ENCODE data around the gene STIMATE. TPM values are rescaled to one million over a fixed set of nuclear protein-coding genes. Genes with fewer than 3 reads are reported as not detected.

STIMATE gene
- total and polyA plus RNA-seq, 2 experiments from 2014 or later = 11.2 to 23.6 TPM

Small RNA genes within 50 kb of the gene (microRNA-seq; reads per million reads assigned to microRNA genes)
- not detected for gene MIR8064

Small RNA genes within 50 kb of the gene (small RNA-seq; reads per million reads assigned to genes)
- gene MIR8064 (ENCODE audit: low replicate concordance) = not detected
- not detected for gene MUSTN1 (ENCODE audit: low replicate concordance)

Other genes starting within 250 kb of the STIMATE start
- 72.5 and 80.7 TPM in 2 replicates for gene PBRM1, start 211.6 kb downstream of the STIMATE start, total RNA-seq (2014; rRNA removed; shearing (Covaris generic))
- gene PBRM1, start 211.6 kb downstream of the STIMATE start, polyA plus RNA-seq (2016; fragmentation: Nextera tagmentation; extraction: Ambion mirVana) = 40.8 and 57.5 TPM in 2 replicates
- gene GNL3, start 211.5 kb downstream of the STIMATE start, total RNA-seq (2014; rRNA removed; shearing (Covaris generic)) = 138 and 169 TPM in 2 replicates
- 177 and 205 TPM in 2 replicates for gene GNL3, start 211.5 kb downstream of the STIMATE start, polyA plus RNA-seq (2016; fragmentation: Nextera tagmentation; extraction: Ambion mirVana)
- gene GLT8D1, start 191.8 kb downstream of the STIMATE start, total RNA-seq (2014; rRNA removed; shearing (Covaris generic)) = 40.8 and 50.7 TPM in 2 replicates
- 24.6 and 30.0 TPM in 2 replicates for gene GLT8D1, start 191.8 kb downstream of the STIMATE start, polyA plus RNA-seq (2016; fragmentation: Nextera tagmentation; extraction: Ambion mirVana)
- gene SPCS1, start 191.4 kb downstream of the STIMATE start, total RNA-seq (2014; rRNA removed; shearing (Covaris generic)) = 165 and 187 TPM in 2 replicates
- 277 and 288 TPM in 2 replicates for gene SPCS1, start 191.4 kb downstream of the STIMATE start, polyA plus RNA-seq (2016; fragmentation: Nextera tagmentation; extraction: Ambion mirVana)
- 26.1 and 42.7 TPM in 2 replicates for gene NEK4, start 126.6 kb downstream of the STIMATE start, total RNA-seq (2014; rRNA removed; shearing (Covaris generic))
- 8.6 and 9.0 TPM in 2 replicates for gene NEK4, start 126.6 kb downstream of the STIMATE start, polyA plus RNA-seq (2016; fragmentation: Nextera tagmentation; extraction: Ambion mirVana)
- not detected in 2 replicates for gene ITIH1, start 119.9 kb downstream of the STIMATE start, total RNA-seq (2014; rRNA removed; shearing (Covaris generic))
- not detected in 2 replicates for gene ITIH1, start 119.9 kb downstream of the STIMATE start, polyA plus RNA-seq (2016; fragmentation: Nextera tagmentation; extraction: Ambion mirVana)
- 0.31 TPM in 1 of 2 replicates, not detected in the other for gene ITIH3, start 102.8 kb downstream of the STIMATE start, total RNA-seq (2014; rRNA removed; shearing (Covaris generic))
- not detected in 2 replicates for gene ITIH3, start 102.8 kb downstream of the STIMATE start, polyA plus RNA-seq (2016; fragmentation: Nextera tagmentation; extraction: Ambion mirVana)
- 1.4 and 6.4 TPM in 2 replicates for gene ITIH4, start 66.9 kb downstream of the STIMATE start, total RNA-seq (2014; rRNA removed; shearing (Covaris generic))
- 0.82 and 0.89 TPM in 2 replicates for gene ITIH4, start 66.9 kb downstream of the STIMATE start, polyA plus RNA-seq (2016; fragmentation: Nextera tagmentation; extraction: Ambion mirVana)
- 1.4 TPM in 1 of 2 replicates, not detected in the other for gene MUSTN1, start 62.5 kb downstream of the STIMATE start, total RNA-seq (2014; rRNA removed; shearing (Covaris generic))
- 0.40 and 1.2 TPM in 2 replicates for gene MUSTN1, start 62.5 kb downstream of the STIMATE start, polyA plus RNA-seq (2016; fragmentation: Nextera tagmentation; extraction: Ambion mirVana)
- 19.0 and 24.0 TPM in 2 replicates for gene SFMBT1, start 148.5 kb upstream of the STIMATE start, total RNA-seq (2014; rRNA removed; shearing (Covaris generic))
- 4.9 and 5.3 TPM in 2 replicates for gene SFMBT1, start 148.5 kb upstream of the STIMATE start, polyA plus RNA-seq (2016; fragmentation: Nextera tagmentation; extraction: Ambion mirVana)
- 13.3 and 15.3 TPM in 2 replicates for gene RFT1, start 232.9 kb upstream of the STIMATE start, total RNA-seq (2014; rRNA removed; shearing (Covaris generic))
- gene RFT1, start 232.9 kb upstream of the STIMATE start, polyA plus RNA-seq (2016; fragmentation: Nextera tagmentation; extraction: Ambion mirVana) = 11.0 and 11.3 TPM in 2 replicates

Data from GM23338 (cell line).